Gastroesophageal sphincter (tissue), 4 donors: Measurements from ENCODE around the gene DISC1. TPM values are rescaled to one million over a fixed set of nuclear protein-coding genes. Genes with fewer than 3 reads are reported as not detected.

Experiments used
- ATAC-seq: fragments of 150-250 bp; one replicate; pipeline ENCODE4 v1.9.1; 2016; ENCODE audit warnings: mild to moderate bottlenecking, moderate library complexity
- H3K27ac ChIP-seq, 4 donors: fragments of 200-600 bp; sonication (generic) in 3 of 4; 1 replicate in 3 of 4; 2 replicates in 1 of 4; pipeline ENCODE4 v1.5.1; 2016 to 2019
- H3K27me3 ChIP-seq: fragments of 200-600 bp; sonication (generic); one replicate; pipeline ENCODE4 v1.5.1; 2019
- H3K36me3 ChIP-seq, 2 donors: fragments of 200-600 bp; sonication (generic); one replicate each; pipeline ENCODE4 v1.5.1; 2019; ENCODE audit warnings: control low read depth in 1 of 2
- H3K4me1 ChIP-seq, 3 donors: fragments of 200-600 bp; sonication (generic); 1 replicate in 2 of 3; 2 replicates in 1 of 3; pipeline ENCODE4 v1.5.1; 2016 to 2019; ENCODE audit warnings: control low read depth in 2 of 3
- H3K4me3 ChIP-seq, 2 donors: fragments of 200-600 bp; sonication (generic); one replicate each; pipeline ENCODE4 v1.5.1; 2019; ENCODE audit warnings: mild to moderate bottlenecking in 1 of 2, moderate library complexity in 1 of 2
- H3K9me3 ChIP-seq, 3 donors: fragments of 200-600 bp; sonication (generic); one replicate each; pipeline ENCODE4 v1.5.1; 2017 to 2019; ENCODE audit warnings: control low read depth in 2 of 3
- CTCF ChIP-seq, 4 experiments: fragments of 200-600 bp in 2 of 4; fragments of 450-650 bp in 2 of 4; sonication (generic) in 1 of 4; IDR thresholded peaks; one replicate each; pipeline ENCODE4 v1.5.1; 2017 to 2019; ENCODE audit warnings: antibody characterized with exemption in 4 of 4, mild to moderate bottlenecking in 2 of 4, moderate library complexity in 2 of 4
- EP300 ChIP-seq: sonication (generic); formaldehyde crosslinking; IDR thresholded peaks from one replicate; pipeline ENCODE4 v1.6.1; 2017; ENCODE audit warnings: antibody characterized with exemption, mild to moderate bottlenecking
- POLR2A ChIP-seq, 2 donors: fragments of 450-650 bp; IDR thresholded peaks; one replicate each; pipeline ENCODE4 v1.6.1; 2017; ENCODE audit warnings: antibody characterized with exemption in 2 of 2, mild to moderate bottlenecking in 2 of 2, moderate library complexity in 1 of 2
- POLR2AphosphoS5 ChIP-seq: sonication (generic); formaldehyde crosslinking; IDR thresholded peaks from one replicate; pipeline ENCODE4 v1.6.1; 2017; ENCODE audit warnings: antibody characterized with exemption
- WGBS, 2 donors: methylation state at CpG; one replicate each; pipeline ENCODE4 v1.1.5; 2018; ENCODE audit warnings: low coverage in 1 of 2; 5-methylcytosine and 5-hydroxymethylcytosine counted together
- total RNA-seq, 4 donors: library from RNA; depleted of rRNA; stranded (reverse); fragments of >200 nt; gene quantifications; one replicate each; pipeline ENCODE4 v1.1.0, GENCODE V29; 2016

The DISC1 gene
- total RNA-seq, 4 donors from 2014 or later: 4.4 to 9.8 (median 6.8) TPM

- Histone ChIP-seq H3K36me3 (no peaks in the 10 kb centered on the region), H3K27ac (no peak overlapping the region), H3K9me3 (peaks cover 0 to 22% (median 0%) of the 10 kb centered on the region in 3 donors), H3K4me1 (no peaks in the 10 kb centered on the region), H3K27me3 (no peaks in the 10 kb centered on the region), H3K4me3 (no peak overlapping the region)
- TF ChIP-seq EP300: no peak
- no peak for TF ChIP-seq POLR2A (IDR thresholded peaks at IDR 0.05)
- TF ChIP-seq POLR2AphosphoS5: no peak
- TF ChIP-seq CTCF (IDR thresholded peaks at IDR 0.05): no peak
- ATAC-seq: no peak
- WGBS, 2 donors: 64 to 71% methylated on average over 2 of the region's 2 CpGs
Observed at GRCh38 chr1:231663211-231663792, 36.7 kb downstream of the DISC1 start.

- Histone ChIP-seq H3K27me3 (no peaks in the 10 kb centered on the region), H3K27ac (no peak overlapping the region), H3K36me3 (no peaks in the 10 kb centered on the region), H3K9me3 (peaks cover 0 to 35% (median 0%) of the 10 kb centered on the region in 3 donors), H3K4me3 (no peak overlapping the region), H3K4me1 (no peaks in the 10 kb centered on the region)
- 76 to 86% methylated on average over 5 of the region's 5 CpGs for WGBS, 2 donors
- no peak for ATAC-seq
- no peak for TF ChIP-seq EP300
- no peak for TF ChIP-seq POLR2A (IDR thresholded peaks at IDR 0.05)
- TF ChIP-seq CTCF (IDR thresholded peaks at IDR 0.05): no peak
- TF ChIP-seq POLR2AphosphoS5: no peak
Observed at GRCh38 chr1:231665101-231665500, 38.5 kb downstream of the DISC1 start.

- ATAC-seq: no peak
- no peak overlapping the region for H3K4me3 ChIP-seq
- no peaks in the 10 kb centered on the region for H3K4me1 ChIP-seq
- 88 to 91% methylated on average over 3 of the region's 3 CpGs for WGBS, 2 donors
- no peak overlapping the region for H3K27ac ChIP-seq
- peaks cover 0 to 36% (median 0%) of the 10 kb centered on the region in 3 donors for H3K9me3 ChIP-seq
- TF ChIP-seq POLR2A (IDR thresholded peaks at IDR 0.05): no peak
- no peak for TF ChIP-seq CTCF (IDR thresholded peaks at IDR 0.05)
- no peak for TF ChIP-seq EP300
- no peak for TF ChIP-seq POLR2AphosphoS5
- no peaks in the 10 kb centered on the region for H3K27me3 ChIP-seq
- H3K36me3 ChIP-seq: no peaks in the 10 kb centered on the region
Observed at GRCh38 chr1:231665726-231666125, 39.1 kb downstream of the DISC1 start.

- WGBS, 2 donors: 70 to 79% methylated on average over 6 to 7 of the region's 7 CpGs
- no peaks in the 10 kb centered on the region for H3K36me3 ChIP-seq
- no peak for ATAC-seq
- H3K4me3 ChIP-seq: no peak overlapping the region
- TF ChIP-seq POLR2A (IDR thresholded peaks at IDR 0.05) (no peak), EP300 (no peak), CTCF (IDR thresholded peaks at IDR 0.05) (no peak), POLR2AphosphoS5 (no peak)
- no peaks in the 10 kb centered on the region for H3K4me1 ChIP-seq
- peaks cover 0 to 41% (median 0%) of the 10 kb centered on the region in 3 donors for H3K9me3 ChIP-seq
- no peak overlapping the region for H3K27ac ChIP-seq
- no peaks in the 10 kb centered on the region for H3K27me3 ChIP-seq
Observed at GRCh38 chr1:231666220-231666936, 39.8 kb downstream of the DISC1 start.
